ENCODE results near the gene UVRAG. TPM values are rescaled to one million over a fixed set of nuclear protein-coding genes. Genes with fewer than 3 reads are reported as not detected.

Gene UVRAG
- total RNA-seq, 4 donors from 2014 or later = 14.6 to 28.0 (median 20.7) TPM

DNA sequence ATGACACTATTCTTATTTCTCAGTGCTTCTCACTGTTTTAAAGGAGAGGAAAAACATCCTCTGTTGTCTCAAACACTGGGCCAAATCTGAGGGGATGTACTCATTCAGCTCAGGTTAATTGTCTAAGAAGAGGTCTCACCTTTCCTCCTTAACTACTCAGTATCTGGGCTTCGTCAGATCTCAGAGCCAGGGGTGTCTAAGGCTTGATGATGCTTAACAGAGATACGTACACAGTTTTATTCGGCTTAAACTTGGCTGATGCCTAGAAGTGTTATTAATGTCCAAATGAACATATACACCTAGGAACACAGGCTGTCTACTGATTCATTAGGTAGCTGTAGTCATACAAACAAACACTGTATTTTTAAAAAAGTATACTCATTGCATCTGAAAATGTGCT is 85.8 kb downstream of the UVRAG start:
- intact Hi-C loops (cut with DNase I; ENCODE audit: low total_unique reads) = no loop called here
- TF ChIP-seq POLR2A (IDR thresholded peaks at IDR 0.05) = no peak
- TF ChIP-seq, protein P1, sequence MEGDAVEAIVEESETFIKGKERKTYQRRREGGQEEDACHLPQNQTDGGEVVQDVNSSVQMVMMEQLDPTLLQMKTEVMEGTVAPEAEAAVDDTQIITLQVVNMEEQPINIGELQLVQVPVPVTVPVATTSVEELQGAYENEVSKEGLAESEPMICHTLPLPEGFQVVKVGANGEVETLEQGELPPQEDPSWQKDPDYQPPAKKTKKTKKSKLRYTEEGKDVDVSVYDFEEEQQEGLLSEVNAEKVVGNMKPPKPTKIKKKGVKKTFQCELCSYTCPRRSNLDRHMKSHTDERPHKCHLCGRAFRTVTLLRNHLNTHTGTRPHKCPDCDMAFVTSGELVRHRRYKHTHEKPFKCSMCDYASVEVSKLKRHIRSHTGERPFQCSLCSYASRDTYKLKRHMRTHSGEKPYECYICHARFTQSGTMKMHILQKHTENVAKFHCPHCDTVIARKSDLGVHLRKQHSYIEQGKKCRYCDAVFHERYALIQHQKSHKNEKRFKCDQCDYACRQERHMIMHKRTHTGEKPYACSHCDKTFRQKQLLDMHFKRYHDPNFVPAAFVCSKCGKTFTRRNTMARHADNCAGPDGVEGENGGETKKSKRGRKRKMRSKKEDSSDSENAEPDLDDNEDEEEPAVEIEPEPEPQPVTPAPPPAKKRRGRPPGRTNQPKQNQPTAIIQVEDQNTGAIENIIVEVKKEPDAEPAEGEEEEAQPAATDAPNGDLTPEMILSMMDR (IDR thresholded peaks at IDR 0.05) = no peak
- WGBS, 2 donors = 91 to 92% methylated on average over 3 of the region's 3 CpGs
- DNase-seq (ENCODE audit: low spot score in 2 of 2) = no peak
- H3K4me3 ChIP-seq (ENCODE audit: low read depth, poor library complexity, severe bottlenecking) = no peak overlapping the region

DNA sequence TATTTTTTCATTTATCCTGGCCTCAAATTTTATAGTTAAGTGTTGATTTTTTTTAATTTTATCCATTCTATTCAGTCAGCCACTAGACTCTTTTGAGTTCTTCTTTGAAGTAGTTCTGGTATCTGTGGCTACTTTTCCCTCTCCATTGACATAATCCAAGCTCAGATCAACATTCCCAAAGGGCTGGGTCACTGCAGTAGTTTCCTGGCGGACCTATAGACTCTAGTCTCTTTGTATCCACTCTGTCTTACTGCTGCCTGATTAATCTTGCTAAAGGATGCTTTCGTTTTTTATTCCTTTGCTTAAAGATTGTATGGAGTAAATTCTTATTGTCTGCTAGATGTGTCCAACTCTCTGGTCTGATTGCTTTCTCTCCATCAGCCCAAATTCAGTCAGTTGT is 87.6 kb downstream of the UVRAG start:
- WGBS, 2 donors = 83 to 86% methylated on average over 2 of the region's 2 CpGs
- no peak for DNase-seq (ENCODE audit: low spot score in 2 of 2)

DNA sequence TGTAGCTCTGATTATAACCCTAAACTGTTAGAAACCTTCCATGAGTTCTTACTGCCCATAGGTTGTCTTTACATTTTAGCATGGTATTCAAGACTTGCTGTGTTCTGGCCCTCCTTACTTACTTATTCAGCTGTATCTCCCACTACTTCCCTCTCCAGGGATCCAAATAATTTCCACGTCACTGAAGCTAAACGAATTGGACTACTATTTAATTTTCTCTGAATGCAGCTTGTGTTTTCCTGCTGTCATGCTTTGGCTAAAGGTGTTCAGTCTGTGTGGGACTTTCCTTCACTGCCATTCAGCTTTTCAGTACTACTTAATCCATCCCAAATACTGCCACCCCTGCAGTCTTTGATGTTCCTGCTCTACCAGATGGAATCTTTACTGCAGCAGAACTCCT is 88.3 kb downstream of the UVRAG start:
- intact Hi-C loops (cut with DNase I; ENCODE audit: low total_unique reads) = no loop called here
- no peak overlapping the region for H3K4me3 ChIP-seq (ENCODE audit: low read depth, poor library complexity, severe bottlenecking)
- no peak for TF ChIP-seq POLR2A (IDR thresholded peaks at IDR 0.05)
- TF ChIP-seq, protein P1 (IDR thresholded peaks at IDR 0.05) = no peak
- 44 to 51% methylated on average over 2 of the region's 2 CpGs for WGBS, 2 donors
- DNase-seq (ENCODE audit: low spot score in 2 of 2) = no peak

More for the DNA sequence above, 87.6 kb downstream of the UVRAG start:
- TF ChIP-seq, protein P1 (IDR thresholded peaks at IDR 0.05) = no peak
- no peak for TF ChIP-seq POLR2A (IDR thresholded peaks at IDR 0.05)
- no peak overlapping the region for H3K4me3 ChIP-seq (ENCODE audit: low read depth, poor library complexity, severe bottlenecking)
- intact Hi-C loops (cut with DNase I; ENCODE audit: low total_unique reads) = no loop called here

GRCh38 chr11:75905434-75905833 is 90.4 kb downstream of the UVRAG start:
- no peak overlapping the region for H3K4me3 ChIP-seq (ENCODE audit: low read depth, poor library complexity, severe bottlenecking)
- DNase-seq (ENCODE audit: low spot score in 2 of 2) = no peak
- intact Hi-C loops (cut with DNase I; ENCODE audit: low total_unique reads) = no loop called here
- TF ChIP-seq, protein P1 (IDR thresholded peaks at IDR 0.05) = no peak
- TF ChIP-seq POLR2A (IDR thresholded peaks at IDR 0.05) = no peak

DNA sequence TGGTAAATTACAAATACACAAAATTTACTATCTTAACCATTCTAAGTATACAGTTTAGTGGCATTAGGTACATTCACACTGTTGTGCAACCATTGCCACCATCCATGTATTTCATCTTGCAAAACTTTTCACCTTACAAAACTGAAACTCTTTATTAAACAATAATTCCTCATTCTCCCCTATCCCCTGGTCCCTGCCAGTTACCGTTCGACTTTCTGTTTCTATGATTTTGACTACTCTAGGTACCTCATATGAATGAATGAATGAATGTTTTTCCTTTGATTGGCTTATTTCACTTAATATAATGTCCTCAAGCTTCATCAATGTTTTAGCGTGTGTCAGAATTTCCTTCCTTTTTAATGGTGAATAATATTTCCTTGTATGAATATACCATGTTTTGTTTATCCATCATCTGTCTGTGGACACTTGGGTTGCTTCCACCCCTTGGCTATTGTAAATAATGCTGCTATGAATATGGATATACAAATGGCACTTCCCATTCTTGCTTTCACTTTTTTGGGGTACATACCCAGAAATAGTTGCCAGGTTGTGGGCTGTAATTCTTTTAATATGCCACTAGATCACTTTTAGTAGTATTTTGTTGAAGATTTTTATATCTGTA is 93.0 kb downstream of the UVRAG start:
- intact Hi-C loops (cut with DNase I; ENCODE audit: low total_unique reads) = no loop called here
- no peak for TF ChIP-seq POLR2A (IDR thresholded peaks at IDR 0.05)
- TF ChIP-seq, protein P1 (IDR thresholded peaks at IDR 0.05) = no peak
- no peak for DNase-seq (ENCODE audit: low spot score in 2 of 2)
- H3K4me3 ChIP-seq (ENCODE audit: low read depth, poor library complexity, severe bottlenecking) = no peak overlapping the region
- WGBS, 2 donors = 85% methylated on average over 3 of the region's 3 CpGs

All from lower leg skin (tissue), 4 donors.